ENCODE measurements around the gene DOCK11.
"Not testable (repeated sequence)": the region's sequence is repeated elsewhere in the genome, so short reads cannot be mapped to it uniquely, and the experiment has no call there.

The DOCK11 gene

DNA sequence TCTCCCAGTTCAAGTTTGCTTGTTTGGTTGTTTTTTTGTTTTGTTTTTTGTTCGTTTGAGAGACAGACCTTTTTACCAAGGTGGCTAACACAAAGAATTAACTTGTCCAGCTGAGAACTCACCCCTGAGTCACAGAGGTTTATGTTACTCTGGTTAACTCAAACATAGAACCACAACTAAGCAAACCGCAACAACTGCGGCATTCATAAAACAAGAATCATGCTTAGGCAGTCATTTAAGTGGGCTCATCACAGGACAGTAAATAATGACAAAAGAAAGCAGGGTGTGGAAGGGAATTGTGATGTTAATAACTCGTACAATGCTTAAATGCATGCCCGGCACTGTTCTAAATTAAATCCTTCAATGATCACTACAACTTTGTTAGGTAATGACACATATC is 207.1 kb downstream of the DOCK11 start:
- Histone ChIP-seq H3K27me3 (ENCODE audit: control insufficient read depth in 2 of 2, insufficient read depth in 2 of 2, low read length in 2 of 2) (no peaks in the 10 kb centered on the region), H3K4me3 (ENCODE audit: low read length in 2 of 2) (no peak overlapping the region), H3K36me3 (ENCODE audit: control insufficient read depth in 2 of 2, insufficient read depth in 2 of 2, low read length in 2 of 2) (no peaks in the 10 kb centered on the region), H3K27ac (ENCODE audit: low read depth in 2 of 2, low read length in 2 of 2) (no peak overlapping the region), H3K9me3 (ENCODE audit: control insufficient read depth in 2 of 2, low read length in 2 of 2) (no peaks in the 10 kb centered on the region), H3K9ac (ENCODE audit: low read depth in 1 of 2, low read length in 2 of 2) (no peak overlapping the region), H3K4me1 (ENCODE audit: control insufficient read depth in 2 of 2, insufficient read depth in 2 of 2, low read length in 2 of 2) (no peaks in the 10 kb centered on the region)

DNA sequence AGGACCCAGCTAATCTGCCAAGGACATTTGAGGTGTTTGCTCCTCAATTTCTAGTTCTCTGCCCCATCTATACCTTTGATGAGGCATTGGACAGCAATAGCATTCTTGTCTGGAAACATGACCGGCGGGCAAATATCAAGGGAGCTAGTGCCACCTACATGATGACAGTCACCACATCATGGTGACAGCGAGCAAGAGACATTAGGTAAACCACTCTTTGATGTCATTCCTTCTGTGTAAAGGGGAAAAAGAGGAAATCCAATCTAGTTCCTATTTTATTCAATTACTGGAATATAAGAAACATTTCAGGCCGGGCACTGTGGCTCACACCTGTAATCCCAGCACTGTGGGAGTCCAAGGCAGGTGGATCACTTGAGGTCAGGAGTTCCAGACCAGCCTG is 211.1 kb downstream of the DOCK11 start:
- no peak overlapping the region for H3K4me3 ChIP-seq (ENCODE audit: low read length in 2 of 2)
- peaks cover 0 to 3% of the 10 kb centered on the region in 2 donors for H3K27me3 ChIP-seq (ENCODE audit: control insufficient read depth in 2 of 2, insufficient read depth in 2 of 2, low read length in 2 of 2)

DNA sequence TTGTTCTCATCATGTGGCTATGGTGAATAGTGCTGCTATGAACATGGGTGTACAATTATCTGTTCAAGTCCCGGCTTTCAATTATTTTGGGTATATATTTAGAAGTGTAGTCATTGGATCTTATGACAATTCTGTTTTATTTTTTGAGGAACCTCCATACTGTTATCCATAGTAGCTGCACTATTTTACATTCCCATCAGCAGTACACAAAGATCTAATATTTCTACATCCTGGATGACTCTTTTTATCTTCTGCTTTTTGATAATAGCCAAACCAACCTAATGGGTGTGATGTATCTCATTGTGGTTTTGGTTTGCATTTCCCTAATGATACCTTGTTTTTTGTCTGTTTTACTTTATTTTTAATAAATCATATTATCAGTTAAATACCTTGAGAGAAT is 218.9 kb downstream of the DOCK11 start:
- Histone ChIP-seq H3K9ac (ENCODE audit: low read depth in 1 of 2, low read length in 2 of 2) (no peak overlapping the region), H3K36me3 (ENCODE audit: control insufficient read depth in 2 of 2, insufficient read depth in 2 of 2, low read length in 2 of 2) (no peaks in the 10 kb centered on the region), H3K9me3 (ENCODE audit: control insufficient read depth in 2 of 2, low read length in 2 of 2) (no peaks in the 10 kb centered on the region), H3K4me1 (ENCODE audit: control insufficient read depth in 2 of 2, insufficient read depth in 2 of 2, low read length in 2 of 2) (no peaks in the 10 kb centered on the region), H3K4me3 (ENCODE audit: low read length in 2 of 2) (no peak overlapping the region), H3K27ac (ENCODE audit: low read depth in 2 of 2, low read length in 2 of 2) (no peak overlapping the region), H3K27me3 (ENCODE audit: control insufficient read depth in 2 of 2, insufficient read depth in 2 of 2, low read length in 2 of 2) (peaks cover 0 to 3% of the 10 kb centered on the region in 2 donors)

More for the DNA sequence above, 211.1 kb downstream of the DOCK11 start:
- H3K27ac ChIP-seq (ENCODE audit: low read depth in 2 of 2, low read length in 2 of 2): no peak overlapping the region
- H3K36me3 ChIP-seq (ENCODE audit: control insufficient read depth in 2 of 2, insufficient read depth in 2 of 2, low read length in 2 of 2): no peaks in the 10 kb centered on the region
- no peaks in the 10 kb centered on the region for H3K4me1 ChIP-seq (ENCODE audit: control insufficient read depth in 2 of 2, insufficient read depth in 2 of 2, low read length in 2 of 2)
- no peaks in the 10 kb centered on the region for H3K9me3 ChIP-seq (ENCODE audit: control insufficient read depth in 2 of 2, low read length in 2 of 2)
- no peak overlapping the region for H3K9ac ChIP-seq (ENCODE audit: low read depth in 1 of 2, low read length in 2 of 2)

DNA sequence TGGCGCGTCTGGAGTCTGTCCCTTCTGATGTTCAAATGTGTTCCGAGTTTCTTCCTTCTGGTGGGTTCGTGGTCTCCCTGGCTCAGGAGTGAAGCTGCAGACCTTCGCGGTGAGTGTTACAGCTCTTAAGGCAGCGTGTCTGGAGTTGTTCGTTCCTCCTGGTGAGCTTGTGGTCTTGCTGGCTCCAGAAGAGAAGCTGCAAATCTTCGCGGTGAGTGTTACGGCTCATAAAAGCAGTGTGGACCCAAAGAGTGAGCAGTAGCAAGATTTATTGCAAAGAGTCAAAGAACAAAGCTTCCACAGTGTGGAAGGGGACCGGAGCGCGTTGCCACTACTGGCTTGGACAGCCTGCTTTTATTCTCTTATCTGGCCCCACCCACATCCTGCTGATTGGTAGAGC is 220.3 kb downstream of the DOCK11 start:
- H3K27me3 ChIP-seq (ENCODE audit: control insufficient read depth in 2 of 2, insufficient read depth in 2 of 2, low read length in 2 of 2): not testable (repeated sequence)

DNA sequence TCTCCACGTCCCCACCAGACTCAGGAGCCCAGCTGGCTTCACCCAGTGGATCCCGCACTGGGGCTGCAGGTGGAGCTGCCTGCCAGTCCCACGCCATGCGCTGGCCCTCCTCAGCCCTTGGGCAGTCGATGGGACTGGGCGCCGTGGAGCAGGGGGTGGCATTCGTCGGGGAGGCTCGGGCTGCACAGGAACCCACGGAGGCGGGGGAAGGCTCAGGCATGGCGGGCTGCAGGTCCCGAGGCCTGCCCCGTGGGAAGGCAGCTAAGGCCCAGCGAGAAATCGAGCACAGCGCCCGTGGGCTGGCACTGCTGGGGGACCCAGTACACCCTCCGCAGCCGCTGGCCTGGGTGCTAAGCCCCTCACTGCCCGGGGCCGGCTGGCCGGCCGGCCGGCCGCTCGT is 221.2 kb downstream of the DOCK11 start:
- H3K9ac ChIP-seq (ENCODE audit: low read depth in 1 of 2, low read length in 2 of 2); H3K27me3 ChIP-seq (ENCODE audit: control insufficient read depth in 2 of 2, insufficient read depth in 2 of 2, low read length in 2 of 2); H3K4me1 ChIP-seq (ENCODE audit: control insufficient read depth in 2 of 2, insufficient read depth in 2 of 2, low read length in 2 of 2); H3K4me3 ChIP-seq (ENCODE audit: low read length in 2 of 2); H3K36me3 ChIP-seq (ENCODE audit: control insufficient read depth in 2 of 2, insufficient read depth in 2 of 2, low read length in 2 of 2); H3K27ac ChIP-seq (ENCODE audit: low read depth in 2 of 2, low read length in 2 of 2); H3K9me3 ChIP-seq (ENCODE audit: control insufficient read depth in 2 of 2, low read length in 2 of 2): not testable (repeated sequence)

More for the DNA sequence above, 220.3 kb downstream of the DOCK11 start:
- not testable (repeated sequence) for H3K36me3 ChIP-seq (ENCODE audit: control insufficient read depth in 2 of 2, insufficient read depth in 2 of 2, low read length in 2 of 2); H3K9me3 ChIP-seq (ENCODE audit: control insufficient read depth in 2 of 2, low read length in 2 of 2); H3K9ac ChIP-seq (ENCODE audit: low read depth in 1 of 2, low read length in 2 of 2); H3K4me3 ChIP-seq (ENCODE audit: low read length in 2 of 2); H3K4me1 ChIP-seq (ENCODE audit: control insufficient read depth in 2 of 2, insufficient read depth in 2 of 2, low read length in 2 of 2); H3K27ac ChIP-seq (ENCODE audit: low read depth in 2 of 2, low read length in 2 of 2)

DNA sequence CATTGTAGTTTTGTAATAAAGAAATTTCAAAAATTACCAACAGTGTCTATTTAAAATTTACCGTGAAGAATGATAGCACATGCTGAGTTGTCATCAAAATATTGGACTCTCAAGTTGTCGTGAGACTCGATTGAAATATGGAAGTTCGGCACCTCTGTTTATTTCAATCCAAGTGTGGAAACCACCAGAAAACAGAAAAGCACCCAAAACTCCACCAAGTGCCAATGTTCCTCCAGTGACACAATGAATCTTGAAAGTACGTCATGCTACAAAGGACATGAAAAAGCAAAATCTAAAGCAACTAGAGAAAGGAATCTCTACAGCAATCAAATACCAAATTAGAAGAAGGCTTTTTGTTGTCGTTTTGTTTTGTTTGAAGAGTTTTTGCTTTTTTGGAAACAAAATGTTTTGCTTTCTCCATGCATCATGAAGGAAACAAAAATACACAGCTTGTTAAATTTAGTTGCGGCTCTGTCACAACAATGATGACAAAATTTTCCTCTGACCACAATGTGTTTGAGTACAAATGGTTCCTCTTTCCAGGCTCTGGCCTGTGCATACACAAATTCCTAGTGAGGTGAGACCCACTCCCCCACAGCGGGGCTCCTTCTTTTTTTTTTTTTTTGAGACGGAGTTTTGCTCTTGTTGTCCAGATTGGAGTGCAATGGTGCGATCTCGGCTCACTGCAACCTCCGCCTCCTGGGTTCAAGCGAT is 222.2 kb downstream of the DOCK11 start:
- Histone ChIP-seq H3K36me3 (ENCODE audit: control insufficient read depth in 2 of 2, insufficient read depth in 2 of 2, low read length in 2 of 2) (no peaks in the 10 kb centered on the region), H3K27ac (ENCODE audit: low read depth in 2 of 2, low read length in 2 of 2) (no peak overlapping the region), H3K9ac (ENCODE audit: low read depth in 1 of 2, low read length in 2 of 2) (no peak overlapping the region), H3K9me3 (ENCODE audit: control insufficient read depth in 2 of 2, low read length in 2 of 2) (no peaks in the 10 kb centered on the region), H3K4me3 (ENCODE audit: low read length in 2 of 2) (no peak overlapping the region), H3K4me1 (ENCODE audit: control insufficient read depth in 2 of 2, insufficient read depth in 2 of 2, low read length in 2 of 2) (no peaks in the 10 kb centered on the region), H3K27me3 (ENCODE audit: control insufficient read depth in 2 of 2, insufficient read depth in 2 of 2, low read length in 2 of 2) (no peaks in the 10 kb centered on the region)

DNA sequence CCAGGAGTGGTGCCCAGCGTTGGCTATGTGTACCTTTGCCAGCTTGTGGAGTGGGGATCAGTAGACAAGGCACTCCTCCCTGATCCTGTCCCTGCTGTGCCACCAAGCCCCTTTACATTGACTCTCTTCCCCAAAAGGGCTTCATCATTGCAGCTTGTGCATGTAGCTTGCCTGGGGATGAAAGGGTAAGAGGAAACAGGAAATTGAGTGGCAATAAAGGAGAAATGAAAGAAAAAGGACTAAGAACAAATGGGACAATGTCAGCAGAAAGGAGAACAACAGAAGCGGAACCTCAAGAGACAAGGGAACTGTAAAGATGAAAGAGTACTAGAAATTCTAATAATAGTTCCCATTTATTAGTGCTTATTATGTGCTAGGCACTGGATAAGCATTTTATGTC is 223.1 kb downstream of the DOCK11 start:
- no peaks in the 10 kb centered on the region for H3K9me3 ChIP-seq (ENCODE audit: control insufficient read depth in 2 of 2, low read length in 2 of 2)
- no peak overlapping the region for H3K9ac ChIP-seq (ENCODE audit: low read depth in 1 of 2, low read length in 2 of 2)
- H3K4me3 ChIP-seq (ENCODE audit: low read length in 2 of 2): no peak overlapping the region
- H3K4me1 ChIP-seq (ENCODE audit: control insufficient read depth in 2 of 2, insufficient read depth in 2 of 2, low read length in 2 of 2): no peaks in the 10 kb centered on the region
- peak overlapping the region; percentile 4 to 36 for H3K27ac ChIP-seq (ENCODE audit: low read depth in 2 of 2, low read length in 2 of 2)
- H3K36me3 ChIP-seq (ENCODE audit: control insufficient read depth in 2 of 2, insufficient read depth in 2 of 2, low read length in 2 of 2): no peaks in the 10 kb centered on the region
- no peaks in the 10 kb centered on the region for H3K27me3 ChIP-seq (ENCODE audit: control insufficient read depth in 2 of 2, insufficient read depth in 2 of 2, low read length in 2 of 2)

DNA sequence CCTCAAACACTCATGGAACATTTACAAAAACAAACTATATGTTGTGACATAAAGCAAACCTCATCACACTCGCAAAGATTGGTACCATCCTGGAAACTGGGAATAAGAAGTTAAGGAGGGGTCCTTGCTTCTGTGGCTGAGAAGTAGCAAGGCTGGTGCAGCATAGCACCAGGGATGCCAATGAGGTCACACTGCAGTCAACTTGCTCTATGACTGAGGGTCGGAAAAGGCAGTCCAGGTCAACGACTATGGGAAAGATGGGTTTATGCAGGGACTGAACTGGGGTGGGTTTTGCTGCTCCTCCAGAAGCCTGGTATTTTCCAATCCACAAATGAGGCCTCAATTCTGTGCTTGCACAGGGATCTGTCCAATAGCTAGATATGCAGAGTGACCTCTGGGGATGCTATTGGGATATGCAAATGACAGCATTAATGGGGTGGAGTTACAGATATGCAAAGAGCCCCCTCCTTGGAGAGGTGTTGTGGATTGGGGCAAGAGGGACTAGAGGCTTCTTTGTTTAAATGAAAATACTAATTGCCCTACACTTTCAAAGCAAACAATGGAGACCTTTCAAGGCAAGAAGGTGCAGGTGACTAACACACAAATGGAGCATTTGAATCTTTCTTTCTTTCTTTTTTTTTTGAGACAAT is 224.6 kb downstream of the DOCK11 start:
- no peak overlapping the region for H3K4me3 ChIP-seq (ENCODE audit: low read length in 2 of 2)
- no peak overlapping the region for H3K27ac ChIP-seq (ENCODE audit: low read depth in 2 of 2, low read length in 2 of 2)
- no peak overlapping the region for H3K9ac ChIP-seq (ENCODE audit: low read depth in 1 of 2, low read length in 2 of 2)
- no peaks in the 10 kb centered on the region for H3K36me3 ChIP-seq (ENCODE audit: control insufficient read depth in 2 of 2, insufficient read depth in 2 of 2, low read length in 2 of 2)
- H3K4me1 ChIP-seq (ENCODE audit: control insufficient read depth in 2 of 2, insufficient read depth in 2 of 2, low read length in 2 of 2): peaks cover 5 to 6% of the 10 kb centered on the region in 2 donors
- H3K27me3 ChIP-seq (ENCODE audit: control insufficient read depth in 2 of 2, insufficient read depth in 2 of 2, low read length in 2 of 2): no peaks in the 10 kb centered on the region
- no peaks in the 10 kb centered on the region for H3K9me3 ChIP-seq (ENCODE audit: control insufficient read depth in 2 of 2, low read length in 2 of 2)

DNA sequence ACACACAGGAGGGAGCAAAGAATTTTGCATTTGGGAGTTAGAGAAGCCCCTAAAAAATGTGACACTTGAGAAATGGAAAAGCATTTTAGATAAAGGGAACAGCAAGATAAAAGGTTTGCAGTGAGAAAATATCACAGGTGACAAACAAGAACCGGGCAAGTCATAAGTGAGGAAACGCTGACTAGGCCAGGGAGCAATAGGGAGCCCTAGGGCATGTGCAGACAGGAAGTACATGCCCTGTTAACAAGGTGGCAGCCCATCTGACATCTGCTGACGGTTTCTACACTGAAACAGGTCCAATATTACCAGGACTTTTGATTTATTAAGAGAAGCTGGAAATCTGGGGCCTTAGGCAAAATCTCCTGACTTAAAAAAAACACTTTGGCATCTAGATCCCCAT is 227.8 kb downstream of the DOCK11 start:
- Histone ChIP-seq H3K9me3 (ENCODE audit: control insufficient read depth in 2 of 2, low read length in 2 of 2) (no peaks in the 10 kb centered on the region), H3K27ac (ENCODE audit: low read depth in 2 of 2, low read length in 2 of 2) (no peak overlapping the region), H3K4me3 (ENCODE audit: low read length in 2 of 2) (no peak overlapping the region), H3K9ac (ENCODE audit: low read depth in 1 of 2, low read length in 2 of 2) (no peak overlapping the region), H3K27me3 (ENCODE audit: control insufficient read depth in 2 of 2, insufficient read depth in 2 of 2, low read length in 2 of 2) (no peaks in the 10 kb centered on the region), H3K36me3 (ENCODE audit: control insufficient read depth in 2 of 2, insufficient read depth in 2 of 2, low read length in 2 of 2) (no peaks in the 10 kb centered on the region), H3K4me1 (ENCODE audit: control insufficient read depth in 2 of 2, insufficient read depth in 2 of 2, low read length in 2 of 2) (peaks cover 14 to 21% of the 10 kb centered on the region in 2 donors)

DNA sequence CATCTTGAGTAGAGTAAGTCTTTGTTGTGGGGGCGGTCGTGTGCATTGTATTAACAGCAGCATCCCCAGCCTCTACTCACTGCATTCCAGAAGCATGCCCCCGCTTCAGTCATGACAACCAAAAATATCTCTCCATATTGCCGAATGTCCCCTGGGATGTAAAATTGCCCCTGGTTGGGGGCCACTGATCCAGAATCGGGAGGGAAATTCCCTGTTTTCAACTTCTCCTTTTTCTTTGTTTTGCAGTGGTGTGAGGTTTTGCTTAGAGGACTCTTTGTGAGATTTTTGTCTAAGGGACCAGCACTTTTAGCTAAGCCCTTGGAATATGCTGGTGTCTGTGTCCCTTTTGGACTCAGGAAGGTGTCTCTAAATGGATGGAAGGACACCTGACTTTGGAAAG is 228.8 kb downstream of the DOCK11 start:
- Histone ChIP-seq H3K4me3 (ENCODE audit: low read length in 2 of 2) (no peak overlapping the region), H3K27ac (ENCODE audit: low read depth in 2 of 2, low read length in 2 of 2) (peak overlapping the region in 1 of 2 donors; percentile 94), H3K9ac (ENCODE audit: low read depth in 1 of 2, low read length in 2 of 2) (no peak overlapping the region), H3K4me1 (ENCODE audit: control insufficient read depth in 2 of 2, insufficient read depth in 2 of 2, low read length in 2 of 2) (peaks cover 20 to 21% of the 10 kb centered on the region in 2 donors), H3K36me3 (ENCODE audit: control insufficient read depth in 2 of 2, insufficient read depth in 2 of 2, low read length in 2 of 2) (no peaks in the 10 kb centered on the region), H3K27me3 (ENCODE audit: control insufficient read depth in 2 of 2, insufficient read depth in 2 of 2, low read length in 2 of 2) (no peaks in the 10 kb centered on the region), H3K9me3 (ENCODE audit: control insufficient read depth in 2 of 2, low read length in 2 of 2) (no peaks in the 10 kb centered on the region)

All from mucosa of rectum (tissue), 2 donors.